Neural crest cell (in vitro differentiated cells): ENCODE results near the gene NEUROD6. TPM values are rescaled to one million over a fixed set of nuclear protein-coding genes. Genes with fewer than 3 reads are reported as not detected.

Experiments used
- DNase-seq: peaks from one replicate; pipeline ENCODE4 v3.0.0; 2021; ENCODE audit warnings: low read depth, mixed read lengths, low spot score
- H3K27ac Mint-ChIP-seq: one replicate; pipeline ENCODE4 v1.8.0; 2021; ENCODE audit warnings: mild to moderate bottlenecking, mixed read lengths; ENCODE audit not compliant: unreplicated experiment
- H3K27me3 Mint-ChIP-seq: 2 replicates; pipeline ENCODE4 v1.8.0; 2021; ENCODE audit warnings: low read depth, mild to moderate bottlenecking, mixed read lengths
- H3K36me3 Mint-ChIP-seq: 2 replicates; pipeline ENCODE4 v1.8.0; 2021; ENCODE audit warnings: low read depth, mild to moderate bottlenecking, mixed read lengths
- H3K4me1 Mint-ChIP-seq: 2 replicates; pipeline ENCODE4 v1.8.0; 2021; ENCODE audit warnings: mixed read lengths
- H3K4me3 Mint-ChIP-seq: one replicate; pipeline ENCODE4 v1.8.0; 2021; ENCODE audit warnings: mild to moderate bottlenecking, mixed read lengths
- H3K9me3 Mint-ChIP-seq: 2 replicates; pipeline ENCODE4 v1.8.0; 2021; ENCODE audit warnings: mixed read lengths
- total RNA-seq: library from RNA; stranded (reverse); gene quantifications from 2 replicates; pipeline ENCODE4 v1.2.1, GENCODE V29; 2021
- TF ChIP-seq, protein P1 (sequence below): fragments of 200-600 bp; sonication (generic); conservative IDR thresholded peaks from 2 replicates; pipeline ENCODE4 v1.5.0; 2021; ENCODE audit warnings: antibody characterized with exemption, mild to moderate bottlenecking

NEUROD6 gene
- total RNA-seq, 1 donor from 2014 or later: not detected

DNA sequence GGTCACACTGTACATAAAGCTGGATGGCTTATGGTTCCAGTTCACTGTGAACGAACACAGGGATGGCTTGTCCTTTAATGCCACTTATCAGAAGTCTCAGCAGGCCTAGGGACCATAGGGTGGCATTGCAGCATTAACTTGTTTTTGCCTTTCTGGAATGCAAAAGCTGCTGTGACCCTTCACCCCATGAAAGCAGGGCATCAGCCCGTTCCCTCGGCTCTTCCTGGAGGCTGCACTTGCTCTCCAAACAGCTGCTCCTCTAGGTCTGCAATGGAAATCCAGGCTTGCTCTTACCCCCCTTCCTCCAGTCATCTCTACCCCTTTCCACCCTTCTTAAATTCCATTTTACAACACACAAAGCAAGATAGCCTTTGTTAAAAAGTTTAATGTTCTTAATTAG is 17.9 kb upstream of the NEUROD6 start:
- TF ChIP-seq, protein P1, sequence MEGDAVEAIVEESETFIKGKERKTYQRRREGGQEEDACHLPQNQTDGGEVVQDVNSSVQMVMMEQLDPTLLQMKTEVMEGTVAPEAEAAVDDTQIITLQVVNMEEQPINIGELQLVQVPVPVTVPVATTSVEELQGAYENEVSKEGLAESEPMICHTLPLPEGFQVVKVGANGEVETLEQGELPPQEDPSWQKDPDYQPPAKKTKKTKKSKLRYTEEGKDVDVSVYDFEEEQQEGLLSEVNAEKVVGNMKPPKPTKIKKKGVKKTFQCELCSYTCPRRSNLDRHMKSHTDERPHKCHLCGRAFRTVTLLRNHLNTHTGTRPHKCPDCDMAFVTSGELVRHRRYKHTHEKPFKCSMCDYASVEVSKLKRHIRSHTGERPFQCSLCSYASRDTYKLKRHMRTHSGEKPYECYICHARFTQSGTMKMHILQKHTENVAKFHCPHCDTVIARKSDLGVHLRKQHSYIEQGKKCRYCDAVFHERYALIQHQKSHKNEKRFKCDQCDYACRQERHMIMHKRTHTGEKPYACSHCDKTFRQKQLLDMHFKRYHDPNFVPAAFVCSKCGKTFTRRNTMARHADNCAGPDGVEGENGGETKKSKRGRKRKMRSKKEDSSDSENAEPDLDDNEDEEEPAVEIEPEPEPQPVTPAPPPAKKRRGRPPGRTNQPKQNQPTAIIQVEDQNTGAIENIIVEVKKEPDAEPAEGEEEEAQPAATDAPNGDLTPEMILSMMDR: no peak
- Mint-ChIP-seq H3K27ac (no peak overlapping the region), H3K36me3 (no peaks in the 10 kb centered on the region), H3K4me1 (peaks cover 8% of the 10 kb centered on the region), H3K4me3 (no peak overlapping the region), H3K9me3 (peaks cover 4% of the 10 kb centered on the region), H3K27me3 (no peaks in the 10 kb centered on the region)
- no peak for DNase-seq

DNA sequence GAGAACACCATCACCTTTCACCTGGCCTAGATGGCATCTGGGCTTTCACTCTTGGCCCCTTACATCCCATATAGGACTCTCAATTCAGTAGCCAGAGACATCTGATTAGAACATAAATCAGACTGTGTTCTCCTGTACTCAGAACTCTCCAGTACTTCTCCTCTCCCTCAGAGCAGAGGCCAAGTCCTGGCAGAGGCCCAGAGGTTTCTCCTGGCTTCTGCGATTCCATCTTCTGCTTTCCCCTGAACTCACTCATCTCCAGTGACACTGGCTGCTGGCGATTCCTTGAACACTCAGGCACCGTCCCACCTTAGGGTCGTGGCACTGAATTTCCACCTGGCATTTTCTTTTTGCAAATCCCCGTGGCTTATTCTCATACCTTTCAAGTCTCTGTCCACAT is 4.9 kb upstream of the NEUROD6 start:
- H3K27ac Mint-ChIP-seq: no peak overlapping the region
- H3K4me1 Mint-ChIP-seq: peaks cover 10% of the 10 kb centered on the region
- no peaks in the 10 kb centered on the region for H3K36me3 Mint-ChIP-seq
- peaks cover 21% of the 10 kb centered on the region for H3K27me3 Mint-ChIP-seq
- H3K4me3 Mint-ChIP-seq: no peak overlapping the region
- TF ChIP-seq, protein P1: no peak
- H3K9me3 Mint-ChIP-seq: no peaks in the 10 kb centered on the region
- no peak for DNase-seq

DNA sequence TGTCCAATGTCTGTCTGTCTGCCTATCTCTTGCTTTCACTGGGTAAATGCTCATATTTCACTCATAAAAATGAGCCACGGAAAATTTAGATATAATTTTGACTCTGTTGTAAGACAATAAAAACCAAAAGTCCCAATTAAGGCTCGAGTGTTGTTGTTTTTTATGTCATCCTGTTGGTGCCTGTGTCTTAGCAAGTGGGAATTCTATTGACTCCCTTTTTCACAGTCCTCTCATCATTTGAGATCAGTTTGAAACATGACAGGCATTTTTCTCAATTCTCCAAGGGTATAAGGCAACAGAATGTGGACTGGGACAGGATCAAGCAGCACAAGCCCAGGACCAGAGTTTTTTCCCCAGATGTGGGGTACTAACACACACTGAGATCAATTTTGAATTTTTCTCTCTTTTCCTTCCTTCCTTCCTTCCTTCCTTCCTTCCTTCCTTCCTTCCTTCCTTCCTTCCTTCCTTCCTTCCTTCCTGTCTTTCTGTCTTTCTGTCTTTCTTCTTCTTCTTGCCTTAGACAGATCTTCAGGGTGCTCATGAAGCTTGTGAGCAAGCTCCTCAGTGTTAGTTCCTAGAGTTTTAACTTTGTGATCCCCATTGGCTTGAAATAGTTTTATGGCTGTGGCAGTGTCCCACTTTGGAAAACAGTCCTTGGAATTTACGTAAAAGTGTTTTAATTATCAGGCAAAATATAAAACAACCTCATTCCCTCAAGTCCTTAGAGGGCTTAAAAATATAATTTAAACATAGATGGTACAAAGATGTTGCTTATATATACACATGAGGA is 3.2 kb upstream of the NEUROD6 start:
- no peaks in the 10 kb centered on the region for H3K9me3 Mint-ChIP-seq
- no peak overlapping the region for H3K4me3 Mint-ChIP-seq
- no peak overlapping the region for H3K27ac Mint-ChIP-seq
- H3K27me3 Mint-ChIP-seq: peaks cover 32% of the 10 kb centered on the region
- TF ChIP-seq, protein P1: no peak
- no peak for DNase-seq
- H3K4me1 Mint-ChIP-seq: peaks cover 14% of the 10 kb centered on the region
- H3K36me3 Mint-ChIP-seq: no peaks in the 10 kb centered on the region

DNA sequence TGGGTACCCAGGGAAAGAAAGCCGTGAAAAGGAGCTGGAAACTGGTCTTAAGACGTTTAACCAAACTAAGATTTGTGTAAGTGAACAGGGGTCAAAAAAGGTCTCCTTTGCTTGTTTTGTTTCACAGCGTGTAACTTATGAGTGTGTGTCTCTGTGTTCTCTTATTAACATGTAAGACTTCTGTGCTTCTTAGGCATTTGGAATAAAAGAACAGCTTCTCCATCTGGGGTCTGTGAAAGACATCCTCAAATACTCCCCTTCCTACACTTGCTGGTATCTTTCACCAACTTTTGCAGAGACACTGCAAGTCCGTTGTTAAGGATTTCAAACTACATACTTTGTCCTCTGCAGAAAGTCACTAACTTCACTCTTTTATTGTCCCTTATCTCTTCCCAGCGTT is 615 bp upstream of the NEUROD6 start:
- Mint-ChIP-seq H3K4me3 (no peak overlapping the region), H3K4me1 (peaks cover 18% of the 10 kb centered on the region), H3K27me3 (peaks cover 51% of the 10 kb centered on the region), H3K36me3 (no peaks in the 10 kb centered on the region), H3K9me3 (no peaks in the 10 kb centered on the region), H3K27ac (no peak overlapping the region)
- DNase-seq: no peak
- TF ChIP-seq, protein P1: no peak

DNA sequence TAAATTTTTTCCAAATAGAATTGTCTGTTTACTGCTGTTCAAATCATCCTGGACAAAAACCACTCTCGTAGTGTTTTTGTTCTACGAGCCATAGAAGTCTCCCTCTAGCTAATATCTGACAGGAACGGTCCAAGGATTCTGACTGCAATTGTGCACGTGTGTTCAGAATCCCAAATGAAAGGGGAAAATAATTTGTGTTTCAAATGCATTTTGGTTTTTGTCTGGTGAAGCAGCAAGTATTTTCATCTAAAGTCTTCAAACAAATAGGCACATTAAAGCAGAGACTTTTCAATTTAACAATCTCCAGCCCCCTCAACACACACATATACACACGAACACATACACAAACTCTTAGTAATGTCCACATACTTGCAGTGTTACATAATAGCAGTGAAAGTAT is 475 bp downstream of the NEUROD6 start:
- Mint-ChIP-seq H3K36me3 (no peaks in the 10 kb centered on the region), H3K9me3 (no peaks in the 10 kb centered on the region), H3K4me1 (peaks cover 18% of the 10 kb centered on the region), H3K4me3 (no peak overlapping the region), H3K27ac (no peak overlapping the region), H3K27me3 (peaks cover 58% of the 10 kb centered on the region)
- DNase-seq: no peak
- TF ChIP-seq, protein P1: no peak
